Parathyroid adenoma (tissue), 2 donors: ENCODE results near the gene COPS7A.
A peak's percentile ranks its signal among the peaks of the same experiment; 100 is the strongest.

Source experiments
- H2AFZ ChIP-seq: fragments of 300-600 bp; sonication (generic); one replicate; pipeline ENCODE4 v1.7.0; 2017; ENCODE audit warnings: antibody characterized with exemption, mild to moderate bottlenecking
- H3K27ac ChIP-seq: fragments of 300-600 bp; sonication (generic); one replicate; pipeline ENCODE4 v1.7.0; 2017
- H3K27me3 ChIP-seq: fragments of 300-600 bp; sonication (generic); one replicate; pipeline ENCODE4 v1.7.0; 2017; ENCODE audit warnings: low read length; ENCODE audit not compliant: control insufficient read depth, insufficient read depth
- H3K36me3 ChIP-seq: fragments of 300-600 bp; sonication (generic); one replicate; pipeline ENCODE4 v1.7.0; 2017; ENCODE audit warnings: low read length; ENCODE audit not compliant: control insufficient read depth, insufficient read depth
- H3K4me1 ChIP-seq: fragments of 300-600 bp; sonication (generic); one replicate; pipeline ENCODE4 v1.7.0; 2017; ENCODE audit warnings: control low read depth
- H3K4me2 ChIP-seq: fragments of 300-600 bp; sonication (generic); one replicate; pipeline ENCODE4 v1.7.0; 2017; ENCODE audit warnings: low read length
- H3K4me3 ChIP-seq: fragments of 300-600 bp; sonication (generic); one replicate; pipeline ENCODE4 v1.7.0; 2017; ENCODE audit warnings: low read depth, low read length
- H3K79me2 ChIP-seq: fragments of 300-600 bp; sonication (generic); one replicate; pipeline ENCODE4 v1.7.0; 2017; ENCODE audit warnings: control low read depth
- H3K9ac ChIP-seq: fragments of 300-600 bp; sonication (generic); one replicate; pipeline ENCODE4 v1.7.0; 2017; ENCODE audit warnings: mild to moderate bottlenecking
- H3K9me3 ChIP-seq: fragments of 300-600 bp; sonication (generic); one replicate; pipeline ENCODE4 v1.7.0; 2017; ENCODE audit warnings: low read length; ENCODE audit not compliant: control insufficient read depth
- CTCF ChIP-seq: fragments of 300-600 bp; sonication (generic); IDR thresholded peaks from one replicate; pipeline ENCODE4 v1.7.0; 2017; ENCODE audit warnings: antibody characterized with exemption, mild to moderate bottlenecking
- donor health status: primary hyperparathyroidism.

COPS7A gene

GRCh38 chr12:6768990-6769389 lies 45.1 kb downstream of the COPS7A start:
- peak overlapping the region; percentile 69 for H3K4me2 ChIP-seq
- H3K4me1 ChIP-seq = peaks cover 37% of the 10 kb centered on the region
- H3K9me3 ChIP-seq = no peaks in the 10 kb centered on the region
- H3K4me3 ChIP-seq = peak overlapping the region; percentile 71
- H3K27me3 ChIP-seq = no peaks in the 10 kb centered on the region
- peaks cover 5% of the 10 kb centered on the region for H3K79me2 ChIP-seq
- no peak for TF ChIP-seq CTCF
- H3K36me3 ChIP-seq = no peaks in the 10 kb centered on the region
- peak overlapping the region; percentile 91 for H3K27ac ChIP-seq
- H3K9ac ChIP-seq = no peak overlapping the region
- H2AFZ ChIP-seq = no peak overlapping the region

GRCh38 chr12:6769666-6770065 lies 45.8 kb downstream of the COPS7A start:
- H3K9ac ChIP-seq = no peak overlapping the region
- no peak for TF ChIP-seq CTCF
- H3K4me2 ChIP-seq = no peak overlapping the region
- H2AFZ ChIP-seq = no peak overlapping the region
- H3K36me3 ChIP-seq = no peaks in the 10 kb centered on the region
- H3K4me3 ChIP-seq = peak overlapping the region; percentile 71
- H3K79me2 ChIP-seq = peaks cover 5% of the 10 kb centered on the region
- peaks cover 33% of the 10 kb centered on the region for H3K4me1 ChIP-seq
- H3K27ac ChIP-seq = peak overlapping the region; percentile 91
- no peaks in the 10 kb centered on the region for H3K9me3 ChIP-seq
- H3K27me3 ChIP-seq = no peaks in the 10 kb centered on the region

- H3K9me3 ChIP-seq = no peaks in the 10 kb centered on the region
- H3K4me3 ChIP-seq = no peak overlapping the region
- H3K4me1 ChIP-seq = peaks cover 29% of the 10 kb centered on the region
- H3K9ac ChIP-seq = no peak overlapping the region
- no peak overlapping the region for H2AFZ ChIP-seq
- TF ChIP-seq CTCF = no peak
- no peaks in the 10 kb centered on the region for H3K27me3 ChIP-seq
- peaks cover 5% of the 10 kb centered on the region for H3K79me2 ChIP-seq
- H3K36me3 ChIP-seq = no peaks in the 10 kb centered on the region
- no peak overlapping the region for H3K4me2 ChIP-seq
- H3K27ac ChIP-seq = no peak overlapping the region
Measured at GRCh38 chr12:6770094-6770493, 46.2 kb downstream of the COPS7A start.

GRCh38 chr12:6770600-6770999 lies 46.8 kb downstream of the COPS7A start:
- Histone ChIP-seq H3K4me3 (no peak overlapping the region), H2AFZ (no peak overlapping the region), H3K79me2 (peaks cover 5% of the 10 kb centered on the region), H3K9ac (no peak overlapping the region), H3K36me3 (no peaks in the 10 kb centered on the region), H3K27ac (peak overlapping the region; percentile 50), H3K4me1 (peaks cover 24% of the 10 kb centered on the region), H3K4me2 (no peak overlapping the region), H3K9me3 (no peaks in the 10 kb centered on the region), H3K27me3 (no peaks in the 10 kb centered on the region)
- no peak for TF ChIP-seq CTCF

GRCh38 chr12:6771091-6771495 lies 47.2 kb downstream of the COPS7A start:
- Histone ChIP-seq H2AFZ (no peak overlapping the region), H3K36me3 (no peaks in the 10 kb centered on the region), H3K4me3 (no peak overlapping the region), H3K9ac (no peak overlapping the region), H3K79me2 (peaks cover 5% of the 10 kb centered on the region), H3K9me3 (no peaks in the 10 kb centered on the region), H3K4me2 (no peak overlapping the region), H3K27me3 (no peaks in the 10 kb centered on the region), H3K27ac (peak overlapping the region; percentile 50), H3K4me1 (peaks cover 23% of the 10 kb centered on the region)
- TF ChIP-seq CTCF = no peak
